Astrocyte (in vitro differentiated cells and primary cell): ENCODE measurements around the gene TRIML2. TPM values are rescaled to one million over a fixed set of nuclear protein-coding genes. Genes with fewer than 3 reads are reported as not detected.
"Not testable (repeated sequence)": the region's sequence is repeated elsewhere in the genome, so short reads cannot be mapped to it uniquely, and the experiment has no call there.

ENCODE experiments used
- DNase-seq: peaks from one replicate; pipeline ENCODE4 v3.0.0-alpha.2; 2010; ENCODE audit warnings: low read depth
- FAIRE-seq: peaks from 2 replicates; lab custom pipeline; 2011; peaks lifted over from hg19 to GRCh38; lab: Jason Lieb, UNC
- H2AFZ ChIP-seq: 2 replicates; pipeline ENCODE4 v1.6.0; 2012; ENCODE audit warnings: low read depth, low read length, inconsistent platforms
- H3K27ac ChIP-seq: 2 replicates; pipeline ENCODE4 v1.5.1; 2011; ENCODE audit warnings: low read depth, low read length, inconsistent platforms
- H3K27me3 ChIP-seq: 2 replicates; pipeline ENCODE4 v1.6.0; 2011; ENCODE audit warnings: low read length, inconsistent platforms; ENCODE audit not compliant: insufficient read depth
- H3K36me3 ChIP-seq: 2 replicates; pipeline ENCODE4 v1.5.1; 2011; ENCODE audit warnings: low read length, inconsistent platforms; ENCODE audit not compliant: insufficient read depth
- H3K4me1 ChIP-seq: 2 replicates; pipeline ENCODE4 v1.5.1; 2011; ENCODE audit warnings: low read length, inconsistent platforms; ENCODE audit not compliant: insufficient read depth
- H3K4me2 ChIP-seq: 2 replicates; pipeline ENCODE4 v1.6.0; 2012; ENCODE audit warnings: low read length, inconsistent platforms
- H3K4me3 ChIP-seq: 2 replicates; pipeline ENCODE4 v1.5.1; 2011; ENCODE audit warnings: low read depth, mild to moderate bottlenecking, low read length, inconsistent platforms; ENCODE audit not compliant: insufficient read depth
- H3K79me2 ChIP-seq: 2 replicates; pipeline ENCODE4 v1.6.0; 2012; ENCODE audit warnings: mild to moderate bottlenecking, low read length, inconsistent platforms; ENCODE audit not compliant: insufficient read depth
- H3K9ac ChIP-seq: 2 replicates; pipeline ENCODE4 v1.6.0; 2012; ENCODE audit warnings: mild to moderate bottlenecking, low read length, inconsistent platforms
- H3K9me3 ChIP-seq: 2 replicates; pipeline ENCODE4 v1.5.1; 2012; ENCODE audit warnings: low read depth, mild to moderate bottlenecking, low read length, inconsistent platforms; ENCODE audit not compliant: insufficient read depth
- H4K20me1 ChIP-seq: 2 replicates; pipeline ENCODE4 v1.6.0; 2012; ENCODE audit warnings: low read length, inconsistent platforms; ENCODE audit not compliant: insufficient read depth
- H3K27ac Mint-ChIP-seq: one replicate; pipeline ENCODE4 v1.8.0; 2021; ENCODE audit warnings: mild to moderate bottlenecking, mixed read lengths; ENCODE audit not compliant: unreplicated experiment
- H3K27me3 Mint-ChIP-seq: one replicate; pipeline ENCODE4 v1.8.0; 2021; ENCODE audit warnings: low read depth, mixed read lengths; ENCODE audit not compliant: unreplicated experiment
- H3K36me3 Mint-ChIP-seq: one replicate; pipeline ENCODE4 v1.8.0; 2021; ENCODE audit warnings: low read depth, mixed read lengths; ENCODE audit not compliant: unreplicated experiment
- H3K4me1 Mint-ChIP-seq: one replicate; pipeline ENCODE4 v1.8.0; 2021; ENCODE audit warnings: low read depth, mixed read lengths; ENCODE audit not compliant: unreplicated experiment
- H3K4me3 Mint-ChIP-seq: one replicate; pipeline ENCODE4 v1.8.0; 2021; ENCODE audit warnings: mild to moderate bottlenecking, moderate library complexity, mixed read lengths; ENCODE audit not compliant: unreplicated experiment
- H3K9me3 Mint-ChIP-seq: one replicate; pipeline ENCODE4 v1.8.0; 2021; ENCODE audit warnings: mild to moderate bottlenecking, mixed read lengths; ENCODE audit not compliant: unreplicated experiment
- CTCF ChIP-seq: IDR thresholded peaks from 2 replicates; pipeline ENCODE4 v1.5.1; 2011; ENCODE audit warnings: low read depth, mild to moderate bottlenecking, inconsistent platforms, low read length, moderate library complexity; ENCODE audit not compliant: insufficient read depth
- EZH2 ChIP-seq: IDR thresholded peaks from 2 replicates; pipeline ENCODE4 v1.6.1; 2012; ENCODE audit warnings: mild to moderate bottlenecking, low read length, inconsistent platforms; ENCODE audit not compliant: insufficient read depth
- total RNA-seq: library from RNA; stranded (reverse); gene quantifications from 2 replicates; pipeline ENCODE4 v1.2.1, GENCODE V29; 2021

TRIML2 gene
- total RNA-seq, 1 donor from 2014 or later: 55.7 TPM

GRCh38 chr4:188046657-188047056 lies 62.7 kb downstream of the TRIML2 start:
- Mint-ChIP-seq H3K27me3 (peaks cover 1% of the 10 kb centered on the region), H3K4me1 (no peaks in the 10 kb centered on the region), H3K9me3 (no peaks in the 10 kb centered on the region), H3K36me3 (no peaks in the 10 kb centered on the region), H3K4me3 (no peak overlapping the region), H3K27ac (no peak overlapping the region)
- Histone ChIP-seq H4K20me1 (no peaks in the 10 kb centered on the region), H3K9me3 (no peaks in the 10 kb centered on the region), H3K4me2 (no peak overlapping the region), H3K4me3 (no peak overlapping the region), H3K36me3 (no peaks in the 10 kb centered on the region), H3K9ac (no peak overlapping the region), H3K27ac (no peak overlapping the region), H2AFZ (no peak overlapping the region), H3K4me1 (no peaks in the 10 kb centered on the region), H3K27me3 (no peaks in the 10 kb centered on the region), H3K79me2 (no peaks in the 10 kb centered on the region)
- FAIRE-seq: no peak
- no peak for DNase-seq
- TF ChIP-seq CTCF (no peak), EZH2 (no peak)

- H3K36me3 Mint-ChIP-seq, DNase-seq, H3K9ac ChIP-seq, H4K20me1 ChIP-seq, H3K27me3 Mint-ChIP-seq, FAIRE-seq, H3K4me3 Mint-ChIP-seq, H3K4me1 ChIP-seq, H3K27me3 ChIP-seq, H3K27ac Mint-ChIP-seq, H3K36me3 ChIP-seq, H3K4me2 ChIP-seq, H3K27ac ChIP-seq, H2AFZ ChIP-seq, H3K4me1 Mint-ChIP-seq, H3K4me3 ChIP-seq, H3K9me3 Mint-ChIP-seq, H3K9me3 ChIP-seq, H3K79me2 ChIP-seq: not testable (repeated sequence)
Observed at GRCh38 chr4:188045461-188045860, 63.9 kb downstream of the TRIML2 start.

GRCh38 chr4:188043154-188043553 lies 66.2 kb downstream of the TRIML2 start:
- no peak overlapping the region for H3K4me2 ChIP-seq
- no peaks in the 10 kb centered on the region for H3K27me3 ChIP-seq
- FAIRE-seq (no peak), DNase-seq (no peak)
- Mint-ChIP-seq H3K4me3 (no peak overlapping the region), H3K4me1 (peaks cover 1% of the 10 kb centered on the region), H3K27ac (no peak overlapping the region), H3K9me3 (no peaks in the 10 kb centered on the region), H3K27me3 (peaks cover 1% of the 10 kb centered on the region), H3K36me3 (no peaks in the 10 kb centered on the region)
- TF ChIP-seq EZH2 (no peak), CTCF (no peak)
- H4K20me1 ChIP-seq: no peaks in the 10 kb centered on the region
- H3K4me1 ChIP-seq: no peaks in the 10 kb centered on the region
- H3K9me3 ChIP-seq: no peaks in the 10 kb centered on the region
- H2AFZ ChIP-seq: no peak overlapping the region
- no peak overlapping the region for H3K4me3 ChIP-seq
- no peak overlapping the region for H3K27ac ChIP-seq
- H3K36me3 ChIP-seq: no peaks in the 10 kb centered on the region
- no peaks in the 10 kb centered on the region for H3K79me2 ChIP-seq
- no peak overlapping the region for H3K9ac ChIP-seq
